Retinal pigment epithelial cell (primary cell): ENCODE measurements around the gene LSM11.
"Not testable (repeated sequence)": the region's sequence is repeated elsewhere in the genome, so short reads cannot be mapped to it uniquely, and the experiment has no call there.

Experiments
- DNase-seq: peaks from one replicate; pipeline ENCODE4 v3.0.0-alpha.2; 2010; ENCODE audit warnings: low read depth
- H3K4me3 ChIP-seq: 2 replicates; pipeline ENCODE4 v1.5.1; 2011; ENCODE audit warnings: mild to moderate bottlenecking, low read length, control low read depth, moderate library complexity
- CTCF ChIP-seq: conservative IDR thresholded peaks from 2 replicates; pipeline ENCODE4 v1.5.1; 2011; ENCODE audit warnings: low read depth, low read length, control low read depth, inconsistent platforms

LSM11 gene

GRCh38 chr5:157743163-157744050 lies at the start of gene LSM11:
Gene LSM11 (plus strand): TSS chr5:157743712. CDS start chr5:157743751, 39 bp downstream.
- peak within 1 kb of the TSS; percentile 82 for H3K4me3 ChIP-seq
- TF ChIP-seq CTCF: peak; percentile 93
- DNase-seq: no peak

GRCh38 chr5:157693816-157694215 lies 49.7 kb upstream of the LSM11 start:
- DNase-seq, H3K4me3 ChIP-seq: not testable (repeated sequence)

- DNase-seq, H3K4me3 ChIP-seq: not testable (repeated sequence)
Observed at GRCh38 chr5:157696154-157696553, 47.4 kb upstream of the LSM11 start.

GRCh38 chr5:157698674-157699073 lies 44.8 kb upstream of the LSM11 start:
- DNase-seq, H3K4me3 ChIP-seq: not testable (repeated sequence)

- no peak for DNase-seq
- no peak overlapping the region for H3K4me3 ChIP-seq
- TF ChIP-seq CTCF: no peak
Observed at GRCh38 chr5:157703736-157704135, 39.8 kb upstream of the LSM11 start.

GRCh38 chr5:157708866-157709265 lies 34.6 kb upstream of the LSM11 start:
- H3K4me3 ChIP-seq: no peak overlapping the region
- DNase-seq: peak; percentile 47
- no peak for TF ChIP-seq CTCF

- H3K4me3 ChIP-seq: no peak overlapping the region
- no peak for TF ChIP-seq CTCF
Observed at GRCh38 chr5:157709346-157709745, 34.2 kb upstream of the LSM11 start.

GRCh38 chr5:157710431-157710830 lies 33.1 kb upstream of the LSM11 start:
- H3K4me3 ChIP-seq: no peak overlapping the region
- DNase-seq: no peak
- no peak for TF ChIP-seq CTCF

More at GRCh38 chr5:157709346-157709745, 34.2 kb upstream of the LSM11 start:
- no peak for DNase-seq

GRCh38 chr5:157710882-157711281 lies 32.6 kb upstream of the LSM11 start:
- TF ChIP-seq CTCF: no peak
- no peak overlapping the region for H3K4me3 ChIP-seq
- no peak for DNase-seq
